ENCODE results near the gene LARP1. TPM values are rescaled to one million over a fixed set of nuclear protein-coding genes. Genes with fewer than 3 reads are reported as not detected.
A peak's percentile ranks its signal among the peaks of the same experiment; 100 is the strongest.

Gene LARP1
- polyA plus RNA-seq, 2 of the 4 experiments (the other 2 are of a cell fraction) = 87.0 to 112 TPM

DNA sequence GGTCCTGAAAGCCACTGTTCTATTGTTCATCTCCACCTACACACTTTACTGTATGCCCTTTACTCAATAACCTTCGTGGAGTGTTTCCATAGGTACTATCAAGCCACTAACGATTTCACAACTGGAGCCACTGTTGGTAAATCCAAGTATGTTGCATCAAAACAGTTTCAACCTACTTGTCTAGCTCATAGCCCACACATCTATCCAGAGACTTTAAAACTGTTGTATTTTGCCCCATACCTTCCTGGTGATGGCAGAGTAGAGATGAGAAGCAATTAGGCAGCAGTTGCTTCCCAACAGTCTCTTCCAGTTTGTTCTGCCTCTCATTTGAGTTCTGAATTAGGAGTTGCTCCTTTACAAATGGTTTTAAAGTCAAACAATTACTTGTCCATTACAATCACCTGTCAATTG lies 94.6 kb downstream of the LARP1 start:
- no peak overlapping the region for H3K4me3 ChIP-seq
- 75% methylated on average over 2 of the region's 2 CpGs for WGBS (ENCODE audit: missing lambda C conversion rate)
- DNase-seq (ENCODE audit: low read depth in 1 of 2, low spot score in 1 of 2) = no peak

DNA sequence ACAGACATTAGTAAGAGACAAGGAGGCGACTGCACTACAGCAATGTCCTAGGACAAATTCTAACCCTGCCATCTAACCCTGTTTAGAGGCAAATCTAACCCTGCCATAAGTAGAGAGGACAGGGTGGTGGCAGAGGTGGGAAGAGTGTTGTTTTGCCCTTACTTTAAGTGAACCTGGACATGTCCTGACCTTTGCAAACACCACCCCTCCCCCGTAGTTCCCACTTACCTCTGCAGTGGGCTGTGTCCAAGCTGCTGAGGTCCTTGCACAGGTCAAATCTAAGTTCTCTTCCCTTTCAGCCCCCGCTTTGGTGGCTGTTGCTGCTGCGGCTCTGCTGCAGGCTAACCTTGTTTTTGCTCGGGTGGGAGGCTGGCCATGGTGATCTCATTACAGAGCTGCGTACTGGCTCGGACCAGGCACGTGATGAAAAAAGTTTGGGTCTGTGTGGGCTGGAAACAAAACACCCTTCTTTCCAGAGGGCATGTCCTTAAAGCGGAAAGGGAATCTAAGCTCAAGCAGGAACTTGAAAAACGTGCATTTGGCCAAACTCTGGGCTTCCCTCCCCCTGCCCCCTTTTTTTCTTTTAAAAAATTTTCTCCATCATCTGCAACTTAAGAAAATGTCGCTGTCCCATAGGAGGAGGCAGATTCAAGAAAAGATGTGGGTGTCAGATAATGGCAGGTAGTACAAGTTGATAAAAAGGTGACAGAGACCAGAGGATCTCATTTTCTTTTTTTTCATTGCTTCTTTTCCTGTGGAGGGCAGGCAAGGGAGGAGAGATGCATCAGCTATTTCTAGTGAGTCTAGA lies 95.3 kb downstream of the LARP1 start, which contains the start of gene FAXDC2:
FAXDC2 (minus strand) TSS at position 349 of the 808 bp plus-strand sequence. CDS start 12,425 bp downstream, outside the sequence.
- ATAC-seq = peak; percentile 25 to 45; a peak in 3 of 6 replicates
- Histone ChIP-seq H3K27ac (no peak within 1 kb of the TSS), H3K4me2 (no peak within 1 kb of the TSS), H3K4me3 (no peak within 1 kb of the TSS), H3K9me3 (no peaks in the 10 kb centered on the region), H3K4me1 (no peaks in the 10 kb centered on the region)
- DNase-seq (ENCODE audit: low read depth in 1 of 2, low spot score in 1 of 2) = no peak
- TF ChIP-seq KDM1A (IDR thresholded peaks at IDR 0.05; ENCODE audit: low read depth) = no peak
- TF ChIP-seq, protein P1, sequence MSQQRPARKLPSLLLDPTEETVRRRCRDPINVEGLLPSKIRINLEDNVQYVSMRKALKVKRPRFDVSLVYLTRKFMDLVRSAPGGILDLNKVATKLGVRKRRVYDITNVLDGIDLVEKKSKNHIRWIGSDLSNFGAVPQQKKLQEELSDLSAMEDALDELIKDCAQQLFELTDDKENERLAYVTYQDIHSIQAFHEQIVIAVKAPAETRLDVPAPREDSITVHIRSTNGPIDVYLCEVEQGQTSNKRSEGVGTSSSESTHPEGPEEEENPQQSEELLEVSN (IDR thresholded peaks at IDR 0.05; ENCODE audit: borderline replicate concordance, low read depth) = no peak
- TF ChIP-seq CEBPB (IDR thresholded peaks at IDR 0.05) = no peak
- no peak for TF ChIP-seq EHMT2 (IDR thresholded peaks at IDR 0.05; ENCODE audit: low read depth)
- TF ChIP-seq ZSCAN20 (CRISPR knock-in tag; IDR thresholded peaks at IDR 0.05) = no peak
- TF ChIP-seq HEYL (CRISPR knock-in tag; IDR thresholded peaks at IDR 0.05) = no peak
- no peak for TF ChIP-seq POLR2A (IDR thresholded peaks at IDR 0.05; ENCODE audit: low read length)
- no peak for TF ChIP-seq FOSL2 (IDR thresholded peaks at IDR 0.05)
- TF ChIP-seq FOSL2 (CRISPR knock-in tag; IDR thresholded peaks at IDR 0.05) = no peak
- ChIA-PET POLR2A (no interaction called here), CTCF (interaction anchor here (1.0 kb wide), 1 partner anchor 21 kb away, joined by 4 read pairs; no protein-coding TSS in a partner anchor)
- no peak for FAIRE-seq
- 85% methylated on average over 11 of the region's 11 CpGs for WGBS (ENCODE audit: missing lambda C conversion rate)

More for the DNA sequence above, 94.6 kb downstream of the LARP1 start:
- ATAC-seq = peak in 1 of 2 experiments; percentile 37; a peak in 3 of 6 replicates
- no peak for FAIRE-seq
- Histone ChIP-seq H3K9me3 (no peaks in the 10 kb centered on the region), H3K27ac (no peak overlapping the region), H3K4me1 (no peaks in the 10 kb centered on the region), H3K4me2 (no peak overlapping the region)
- TF ChIP-seq BCL3 (IDR thresholded peaks at IDR 0.05) (no peak), CBX2 (IDR thresholded peaks at IDR 0.05; ENCODE audit: borderline replicate concordance, low read depth) (no peak), HOXB13 (CRISPR knock-in tag; IDR thresholded peaks at IDR 0.05; ENCODE audit: low read depth) (no peak), POLR2A (IDR thresholded peaks at IDR 0.05; ENCODE audit: low read length) (no peak), RCOR1 (IDR thresholded peaks at IDR 0.05; ENCODE audit: low read depth, low read length) (no peak), EHMT2 (IDR thresholded peaks at IDR 0.05; ENCODE audit: low read depth) (no peak), TP53 (CRISPR knock-in tag; IDR thresholded peaks at IDR 0.05) (no peak), HDAC2 (IDR thresholded peaks at IDR 0.05) (no peak), TFCP2L1 (CRISPR knock-in tag; IDR thresholded peaks at IDR 0.05) (no peak), EHF (CRISPR knock-in tag; IDR thresholded peaks at IDR 0.05) (no peak), KDM1A (IDR thresholded peaks at IDR 0.05; ENCODE audit: low read depth) (no peak), FOSB (CRISPR knock-in tag; IDR thresholded peaks at IDR 0.05) (no peak), HOXA7 (CRISPR knock-in tag; IDR thresholded peaks at IDR 0.05) (no peak), SREBF2 (IDR thresholded peaks at IDR 0.05) (no peak), ZSCAN20 (CRISPR knock-in tag; IDR thresholded peaks at IDR 0.05) (no peak), RAD21 (conservative IDR thresholded peaks at IDR 0.05 in 1 of 2, IDR thresholded peaks at IDR 0.05 in 1 of 2) (no peak), KDM5A (IDR thresholded peaks at IDR 0.05) (no peak), REST (IDR thresholded peaks at IDR 0.05) (no peak)
- TF ChIP-seq, protein P2, sequence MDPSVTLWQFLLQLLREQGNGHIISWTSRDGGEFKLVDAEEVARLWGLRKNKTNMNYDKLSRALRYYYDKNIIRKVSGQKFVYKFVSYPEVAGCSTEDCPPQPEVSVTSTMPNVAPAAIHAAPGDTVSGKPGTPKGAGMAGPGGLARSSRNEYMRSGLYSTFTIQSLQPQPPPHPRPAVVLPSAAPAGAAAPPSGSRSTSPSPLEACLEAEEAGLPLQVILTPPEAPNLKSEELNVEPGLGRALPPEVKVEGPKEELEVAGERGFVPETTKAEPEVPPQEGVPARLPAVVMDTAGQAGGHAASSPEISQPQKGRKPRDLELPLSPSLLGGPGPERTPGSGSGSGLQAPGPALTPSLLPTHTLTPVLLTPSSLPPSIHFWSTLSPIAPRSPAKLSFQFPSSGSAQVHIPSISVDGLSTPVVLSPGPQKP (IDR thresholded peaks at IDR 0.05; ENCODE audit: low read depth, low read length) = no peak
- CTCF ChIA-PET = interaction anchor here (2.7 kb wide), 1 partner anchor 7 kb away, joined by 7 read pairs; no protein-coding TSS in a partner anchor
- POLR2A ChIA-PET = no interaction called here

Data from A549 (cell line).